Activated B cell treated with CpG ODN at 0.5 μM for 24 hours (primary cell): ENCODE measurements around the gene IP6K1. TPM values are rescaled to one million over a fixed set of nuclear protein-coding genes. Genes with fewer than 3 reads are reported as not detected.

Experiments
- ATAC-seq: fragments of 200-7000 bp; cut with Tn5 transposase; one replicate; pipeline ENCODE4 v1.10.0; 2021; ENCODE audit warnings: low read depth, mild to moderate bottlenecking, moderate library complexity
- CTCF ChIA-PET: fragments of 350-600 bp; sonication (Branson Sonifier 250); formaldehyde crosslinking; loops from one replicate; lab custom pipeline; 2021; ENCODE audit warnings: antibody characterized with exemption; lab: Charles Lee
- POLR2A ChIA-PET: fragments of 350-600 bp; sonication (Branson Sonifier 250); formaldehyde crosslinking; loops from one replicate; lab custom pipeline; 2021; ENCODE audit warnings: antibody characterized with exemption; lab: Charles Lee
- DNase-seq: peaks from one replicate; pipeline ENCODE4 v3.0.0; 2022
- H3K27ac Mint-ChIP-seq: one replicate; pipeline ENCODE4 v1.8.0; 2020; ENCODE audit warnings: mixed read lengths
- H3K27me3 Mint-ChIP-seq: one replicate; pipeline ENCODE4 v1.8.0; 2021; ENCODE audit warnings: mixed read lengths
- H3K36me3 Mint-ChIP-seq: one replicate; pipeline ENCODE4 v1.8.0; 2021; ENCODE audit warnings: low read depth, mixed read lengths
- H3K4me1 Mint-ChIP-seq: one replicate; pipeline ENCODE4 v1.8.0; 2021; ENCODE audit warnings: mixed read lengths
- H3K4me3 Mint-ChIP-seq: one replicate; pipeline ENCODE4 v1.8.0; 2020; ENCODE audit warnings: mild to moderate bottlenecking, mixed read lengths
- H3K9me3 Mint-ChIP-seq: one replicate; pipeline ENCODE4 v1.8.0; 2020; ENCODE audit warnings: mixed read lengths
- intact Hi-C: fragments of 100-400 bp; cut with micrococcal nuclease; formaldehyde crosslinking; loops from one replicate; pipeline ENCODE4 v1.15.1; 2024
- total RNA-seq: library from RNA; stranded (reverse); gene quantifications from 2 replicates; pipeline ENCODE4 v1.2.3, GENCODE V29; 2022
- TF ChIP-seq, protein P1 (sequence below): fragments of 200-600 bp; IDR thresholded peaks from one replicate; pipeline ENCODE4 v1.8.0; 2022; ENCODE audit warnings: antibody characterized with exemption, mild to moderate bottlenecking

IP6K1 gene
- total RNA-seq, 1 donor from 2014 or later, result 47.6 TPM

DNA sequence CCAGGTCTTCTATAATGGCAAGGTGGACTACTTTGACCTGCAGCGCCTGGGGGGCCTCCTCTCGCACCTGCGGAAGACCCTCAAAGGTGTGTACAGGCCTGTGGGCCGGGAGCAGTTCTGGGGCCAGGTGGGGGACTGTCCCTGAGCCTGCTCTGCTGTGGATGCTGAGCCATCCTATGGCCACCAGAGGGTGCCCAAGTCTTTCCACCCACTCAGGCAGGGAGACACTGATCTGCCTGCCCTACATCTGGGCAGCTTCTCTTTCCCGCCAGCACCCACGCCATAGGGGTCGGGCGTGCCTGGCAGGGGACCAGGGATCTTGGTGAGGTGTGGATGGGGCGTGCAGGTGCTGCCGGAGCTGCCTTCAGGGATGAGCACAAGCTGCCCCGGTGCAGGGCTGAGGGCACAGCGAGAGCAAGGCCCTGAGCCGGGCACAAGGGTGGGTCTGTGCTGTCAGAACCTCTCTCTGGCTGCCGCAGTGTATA lies 82.9 kb downstream of the IP6K1 start:
- Mint-ChIP-seq H3K4me3 (no peak overlapping the region), H3K9me3 (no peaks in the 10 kb centered on the region), H3K27me3 (no peaks in the 10 kb centered on the region), H3K36me3 (peaks cover 50% of the 10 kb centered on the region), H3K4me1 (peaks cover 4% of the 10 kb centered on the region), H3K27ac (peak overlapping the region; percentile 41)
- POLR2A ChIA-PET, result interaction anchor here (1.5 kb wide), 1 partner anchor 136 kb away, joined by 7 read pairs; no protein-coding TSS in a partner anchor
- intact Hi-C loops, result loop anchor here (1.0 kb wide), 3 partner anchors 99 to 523 kb away; no protein-coding TSS in a partner anchor
- ATAC-seq (peak; percentile 100), DNase-seq (peak; percentile 54)
- TF ChIP-seq, protein P1, sequence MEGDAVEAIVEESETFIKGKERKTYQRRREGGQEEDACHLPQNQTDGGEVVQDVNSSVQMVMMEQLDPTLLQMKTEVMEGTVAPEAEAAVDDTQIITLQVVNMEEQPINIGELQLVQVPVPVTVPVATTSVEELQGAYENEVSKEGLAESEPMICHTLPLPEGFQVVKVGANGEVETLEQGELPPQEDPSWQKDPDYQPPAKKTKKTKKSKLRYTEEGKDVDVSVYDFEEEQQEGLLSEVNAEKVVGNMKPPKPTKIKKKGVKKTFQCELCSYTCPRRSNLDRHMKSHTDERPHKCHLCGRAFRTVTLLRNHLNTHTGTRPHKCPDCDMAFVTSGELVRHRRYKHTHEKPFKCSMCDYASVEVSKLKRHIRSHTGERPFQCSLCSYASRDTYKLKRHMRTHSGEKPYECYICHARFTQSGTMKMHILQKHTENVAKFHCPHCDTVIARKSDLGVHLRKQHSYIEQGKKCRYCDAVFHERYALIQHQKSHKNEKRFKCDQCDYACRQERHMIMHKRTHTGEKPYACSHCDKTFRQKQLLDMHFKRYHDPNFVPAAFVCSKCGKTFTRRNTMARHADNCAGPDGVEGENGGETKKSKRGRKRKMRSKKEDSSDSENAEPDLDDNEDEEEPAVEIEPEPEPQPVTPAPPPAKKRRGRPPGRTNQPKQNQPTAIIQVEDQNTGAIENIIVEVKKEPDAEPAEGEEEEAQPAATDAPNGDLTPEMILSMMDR, result no peak
- CTCF ChIA-PET, result interaction anchor here (0.7 to 2.0 kb wide), 7 partner anchors 10 to 203 kb away, joined by 3 to 9 read pairs (median 5); partner anchors contain the start of gene AMIGO3

DNA sequence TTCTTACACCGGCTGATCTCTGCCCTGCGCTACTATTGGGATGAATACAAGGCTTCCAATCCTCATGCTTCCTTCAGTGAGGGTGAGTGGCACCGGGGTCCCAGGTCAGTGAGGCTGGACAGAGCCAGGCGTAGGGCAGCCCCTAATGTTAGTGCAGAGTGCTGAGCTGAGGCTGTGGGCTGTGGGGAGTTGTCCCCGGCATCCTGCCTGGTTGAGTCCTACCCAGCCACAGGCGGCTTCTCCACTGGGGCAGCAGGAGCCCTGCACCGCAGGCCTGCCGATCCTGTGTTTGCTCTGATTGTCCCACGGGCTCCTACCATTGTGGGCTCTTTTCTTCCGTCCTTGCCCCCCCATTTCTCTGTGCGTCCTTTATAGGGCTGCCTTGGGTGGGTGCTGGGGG lies 83.7 kb downstream of the IP6K1 start:
- intact Hi-C loops, result loop anchor here (1.0 kb wide), 3 partner anchors 100 to 524 kb away; no protein-coding TSS in a partner anchor
- ChIA-PET CTCF (interaction anchor here (1.5 kb wide), 1 partner anchor 133 kb away, joined by 4 read pairs; no protein-coding TSS in a partner anchor), POLR2A (interaction anchor here (1.5 kb wide), 1 partner anchor 137 kb away, joined by 7 read pairs; no protein-coding TSS in a partner anchor)
- Mint-ChIP-seq H3K4me1 (peaks cover 2% of the 10 kb centered on the region), H3K4me3 (no peak overlapping the region), H3K9me3 (no peaks in the 10 kb centered on the region), H3K27me3 (no peaks in the 10 kb centered on the region), H3K27ac (no peak overlapping the region), H3K36me3 (peaks cover 52% of the 10 kb centered on the region)
- ATAC-seq (no peak), DNase-seq (no peak)
- TF ChIP-seq, protein P1, result no peak

DNA sequence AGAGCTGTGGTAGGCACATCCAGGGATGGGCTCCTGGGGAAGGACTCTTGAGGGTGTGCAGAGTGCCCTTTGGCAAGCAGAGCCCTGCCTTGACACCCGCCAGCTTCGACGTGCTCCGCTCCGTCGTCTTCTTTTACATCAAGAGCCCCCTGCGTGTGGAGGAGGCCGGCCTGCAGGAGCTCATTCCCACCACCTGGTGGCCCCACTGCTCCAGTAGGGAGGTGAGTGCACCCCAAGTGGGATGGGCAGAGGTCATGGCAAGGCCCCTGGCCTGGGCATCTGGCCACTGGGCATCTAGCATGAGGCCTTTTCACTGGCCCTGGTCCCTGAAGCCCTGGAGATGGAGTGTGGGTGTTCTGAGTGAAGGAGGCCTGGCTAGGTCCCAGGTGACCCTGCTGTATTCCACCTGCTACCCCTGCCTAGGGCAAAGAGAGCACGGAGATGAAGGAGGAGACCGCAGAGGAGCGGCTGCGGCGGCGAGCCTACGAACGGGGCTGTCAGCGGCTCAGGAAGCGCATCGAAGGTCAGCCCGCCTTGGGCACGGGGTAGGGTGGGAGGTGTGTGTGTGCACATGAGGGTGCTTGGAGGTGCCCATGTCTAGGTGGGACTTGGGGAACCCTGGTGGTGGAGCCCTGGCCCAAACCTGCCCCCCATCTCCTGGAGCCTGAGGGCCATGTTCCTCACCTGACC lies 84.8 kb downstream of the IP6K1 start:
- no peak for ATAC-seq
- no peaks in the 10 kb centered on the region for H3K27me3 Mint-ChIP-seq
- ChIA-PET CTCF (interaction anchor here (0.5 to 1.3 kb wide), 4 partner anchors 102 to 1252 kb away, joined by 3 to 5 read pairs (median 3); partner anchors contain the start of gene INKA1), POLR2A (interaction anchor here (0.6 to 1.5 kb wide), 2 partner anchors 124 to 162 kb away, joined by 3 read pairs; no protein-coding TSS in a partner anchor)
- H3K4me3 Mint-ChIP-seq, result no peak overlapping the region
- no peaks in the 10 kb centered on the region for H3K9me3 Mint-ChIP-seq
- peaks cover 50% of the 10 kb centered on the region for H3K36me3 Mint-ChIP-seq
- H3K4me1 Mint-ChIP-seq, result no peaks in the 10 kb centered on the region
- no peak for DNase-seq
- intact Hi-C loops, result no loop called here
- no peak overlapping the region for H3K27ac Mint-ChIP-seq
- TF ChIP-seq, protein P1, result no peak

DNA sequence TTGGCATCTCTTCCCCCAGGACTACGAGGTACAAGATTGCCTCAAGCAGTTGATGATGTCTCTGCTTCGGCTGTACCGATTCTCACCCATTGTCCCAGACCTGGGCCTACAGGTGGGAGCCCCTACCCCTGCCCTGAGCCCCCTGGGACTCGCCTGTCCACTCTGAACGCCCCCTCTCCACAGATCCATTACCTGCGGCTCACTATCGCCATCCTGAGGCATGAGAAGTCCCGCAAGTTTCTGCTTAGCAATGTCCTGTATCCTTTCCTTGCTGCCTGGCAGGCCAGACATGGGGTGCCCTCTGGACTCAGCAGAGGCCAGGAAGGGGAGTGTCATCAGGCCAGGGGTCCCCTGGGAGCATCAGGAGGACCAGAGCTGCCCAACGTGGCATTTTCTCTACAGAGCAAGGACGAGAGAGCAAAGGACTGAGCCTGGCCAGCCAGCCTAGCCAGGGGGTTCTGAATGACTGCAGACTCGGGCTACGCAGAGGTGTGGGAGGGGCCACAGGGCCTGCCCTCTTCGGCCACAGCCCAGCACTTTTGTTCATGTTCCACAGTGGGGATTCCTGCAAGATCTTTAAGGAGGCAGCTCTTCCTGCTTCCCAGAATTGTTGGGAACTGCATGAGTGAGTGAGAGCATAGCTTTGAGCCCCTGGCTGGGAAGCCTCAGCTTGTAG lies 85.8 kb downstream of the IP6K1 start:
- ATAC-seq (no peak), DNase-seq (no peak)
- Mint-ChIP-seq H3K4me1 (no peaks in the 10 kb centered on the region), H3K27me3 (no peaks in the 10 kb centered on the region), H3K36me3 (peaks cover 48% of the 10 kb centered on the region), H3K27ac (no peak overlapping the region), H3K9me3 (no peaks in the 10 kb centered on the region), H3K4me3 (no peak overlapping the region)
- TF ChIP-seq, protein P1, result no peak
- ChIA-PET CTCF (interaction anchor here (0.6 to 1.3 kb wide), 3 partner anchors 102 to 494 kb away, joined by 3 to 5 read pairs (median 3); partner anchors contain the start of gene INKA1), POLR2A (interaction anchor here (0.6 to 1.5 kb wide), 2 partner anchors 125 to 161 kb away, joined by 3 read pairs; no protein-coding TSS in a partner anchor)
- intact Hi-C loops, result no loop called here
